GM20431 (cell line): Measurements from ENCODE around the gene AXDND1.

ENCODE experiments used
- in situ Hi-C: fragments of 300-500 bp; cut with MseI, MboI; formaldehyde crosslinking; loops from one replicate; pipeline ENCODE4 v1.15.0; 2020; ENCODE audit warnings: low sequenced_read_pairs; ENCODE audit not compliant: unreplicated experiment

Gene AXDND1, protein sequence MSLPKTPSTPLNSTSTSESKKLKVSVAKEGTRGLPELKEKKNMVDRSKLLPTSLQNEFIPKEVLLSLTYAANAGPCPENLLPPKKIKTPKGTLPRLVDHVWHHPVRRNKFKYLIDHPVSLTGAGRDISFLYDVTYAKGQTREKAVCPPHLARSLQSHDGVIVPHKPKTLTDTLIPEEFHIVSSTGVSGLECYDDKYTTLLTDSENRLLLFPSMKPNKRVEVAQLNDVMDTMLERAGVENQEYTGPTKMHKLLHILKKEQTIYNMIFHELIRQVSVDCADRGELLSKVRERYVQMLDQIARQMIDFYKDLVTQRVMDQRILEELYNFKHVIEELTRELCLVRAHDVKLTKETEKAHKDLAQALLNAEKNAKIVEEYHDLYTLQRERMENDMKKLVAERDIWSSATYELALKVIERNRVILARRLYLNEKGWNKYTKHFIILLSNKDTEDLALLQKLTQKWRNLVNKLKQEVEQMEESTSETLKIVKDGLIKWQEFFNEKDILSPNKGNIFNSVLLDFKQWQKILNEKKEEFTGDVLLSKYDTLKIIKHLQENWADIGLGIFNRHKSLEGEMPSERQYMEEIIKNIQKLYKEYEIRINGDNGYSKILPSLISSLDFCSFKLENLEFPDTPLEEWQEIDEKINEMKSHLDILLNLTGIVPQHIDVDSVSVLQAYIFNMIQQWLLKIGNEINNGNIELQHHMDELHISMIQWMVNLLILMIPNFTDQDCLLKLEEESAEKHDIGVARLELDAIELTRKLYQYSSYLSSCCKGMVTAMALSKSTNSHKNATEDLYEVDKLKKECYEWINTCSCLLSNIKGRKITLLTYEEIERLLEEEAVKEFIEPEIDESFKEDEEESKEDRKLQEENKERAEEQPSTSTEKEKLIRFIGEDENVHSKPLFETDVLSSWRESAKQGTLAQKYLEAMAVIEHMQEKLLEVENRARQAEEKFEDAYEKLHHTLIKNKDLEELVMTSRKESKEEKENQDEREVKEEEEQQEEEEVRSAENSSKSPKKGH

DNA sequence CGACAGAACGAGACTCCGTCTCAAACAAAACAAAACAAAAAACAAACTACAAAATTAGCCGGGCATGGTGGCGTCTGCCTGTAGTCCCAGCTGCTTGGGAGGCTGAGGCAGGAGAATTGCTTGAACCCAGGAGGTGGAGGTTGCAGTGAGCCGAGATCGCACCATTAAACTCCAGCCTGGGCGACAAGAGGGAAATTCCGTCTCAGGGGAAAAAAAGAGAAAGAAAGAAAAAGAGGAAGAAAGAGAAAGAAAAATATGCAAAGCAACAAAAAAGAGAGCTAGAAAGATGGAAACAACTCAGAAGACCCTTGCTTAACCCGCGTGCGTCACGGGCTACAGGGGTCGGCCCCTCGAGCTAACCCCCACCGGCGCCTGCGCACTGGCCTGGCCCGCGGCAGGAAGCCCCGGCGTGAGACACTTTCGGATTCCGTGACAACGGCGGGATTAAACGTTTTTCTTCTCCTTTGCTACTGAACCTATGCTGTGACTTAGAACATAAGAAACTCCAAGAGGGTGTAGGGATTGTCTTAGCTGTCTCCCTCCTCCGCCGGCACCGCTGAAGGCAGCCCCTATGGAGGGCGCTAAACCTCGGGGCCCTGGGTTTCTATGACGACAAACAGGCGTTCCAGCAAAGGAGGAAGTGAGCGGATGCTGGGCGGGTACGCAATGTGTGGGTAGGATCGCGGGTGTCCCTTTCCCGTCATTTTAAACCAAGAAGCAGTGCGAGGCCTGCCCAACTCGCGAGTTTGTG, at the start of gene AXDND1:
Gene AXDND1, plus strand, starts transcription at position 630 of the 751 bp plus-strand sequence. CDS start 539 bp downstream, outside the sequence.
- in situ Hi-C loops = loop anchor here (25.0 kb wide), 2 partner anchors 278 to 828 kb away; partner anchors contain the start of gene TOR3A

DNA sequence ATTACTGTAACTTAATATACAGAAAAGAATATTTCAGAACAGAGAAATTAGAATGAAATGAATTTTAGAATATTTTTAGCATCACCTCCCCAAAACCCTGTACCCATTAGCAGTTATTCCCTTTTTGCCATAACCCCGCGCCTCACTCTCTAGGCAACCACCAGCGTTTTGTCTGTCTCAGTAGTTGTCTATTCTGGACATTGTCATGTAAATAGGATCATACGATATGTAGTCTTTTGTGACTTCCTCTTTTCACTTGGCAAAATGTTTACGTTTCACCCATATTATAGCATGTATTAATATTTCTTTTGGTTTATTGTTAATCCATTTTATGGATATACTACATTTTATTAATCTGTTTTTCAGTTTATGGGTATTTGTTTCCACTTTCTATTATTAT, 47.3 kb upstream of the AXDND1 start:
- in situ Hi-C loops = no loop called here

DNA sequence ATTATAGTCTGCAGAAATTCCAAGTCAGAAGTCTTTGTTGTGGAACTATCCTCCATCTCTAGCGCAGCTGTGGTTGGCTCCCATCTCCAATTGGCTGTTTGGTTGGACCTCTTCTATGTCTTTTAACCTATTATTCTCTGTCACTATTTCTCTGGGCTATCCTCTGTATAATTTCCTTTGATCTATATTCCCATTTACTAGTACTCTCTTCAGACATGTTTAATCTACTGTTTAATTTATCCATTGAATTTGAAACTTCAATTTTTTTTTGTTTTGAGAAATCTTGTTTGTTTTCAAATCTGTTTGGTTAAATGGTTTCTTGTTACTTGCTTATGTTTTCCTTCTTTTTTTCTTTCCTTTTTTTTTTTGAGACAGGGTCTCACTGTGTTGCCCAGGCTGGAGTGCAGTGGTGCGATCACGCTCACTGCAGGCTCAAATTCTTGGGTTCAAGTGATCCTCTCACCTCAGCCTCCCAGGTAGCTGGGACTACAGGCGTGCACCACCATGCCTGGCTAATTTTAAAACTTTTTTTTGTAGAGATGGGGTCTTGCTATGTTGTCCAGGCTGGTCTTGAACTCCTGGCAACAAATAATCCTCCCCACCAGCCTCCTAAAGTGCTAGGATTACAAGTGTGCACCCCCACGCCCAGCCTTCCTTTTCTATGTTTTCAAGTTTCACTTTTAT, 44.1 kb upstream of the AXDND1 start:
- in situ Hi-C loops = no loop called here

DNA sequence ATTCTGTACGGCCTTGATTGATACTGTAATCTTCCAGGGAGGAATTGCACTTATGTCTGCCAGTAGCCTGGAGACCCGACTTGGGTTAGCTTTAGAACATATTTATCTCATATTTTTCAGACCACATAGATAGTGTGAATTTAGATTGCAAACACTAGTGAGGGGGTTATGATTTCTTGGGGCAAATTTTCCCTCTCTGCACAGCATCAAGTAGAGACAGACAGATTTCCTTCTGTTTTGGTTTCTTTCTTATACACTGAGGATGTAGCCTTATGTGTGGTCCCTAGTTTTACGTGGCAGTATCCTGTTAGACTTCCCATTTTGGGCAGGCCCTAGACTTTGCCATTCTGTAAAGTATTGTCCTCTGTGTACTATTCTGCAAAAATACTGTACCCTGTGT, 43.2 kb upstream of the AXDND1 start:
- in situ Hi-C loops = no loop called here

DNA sequence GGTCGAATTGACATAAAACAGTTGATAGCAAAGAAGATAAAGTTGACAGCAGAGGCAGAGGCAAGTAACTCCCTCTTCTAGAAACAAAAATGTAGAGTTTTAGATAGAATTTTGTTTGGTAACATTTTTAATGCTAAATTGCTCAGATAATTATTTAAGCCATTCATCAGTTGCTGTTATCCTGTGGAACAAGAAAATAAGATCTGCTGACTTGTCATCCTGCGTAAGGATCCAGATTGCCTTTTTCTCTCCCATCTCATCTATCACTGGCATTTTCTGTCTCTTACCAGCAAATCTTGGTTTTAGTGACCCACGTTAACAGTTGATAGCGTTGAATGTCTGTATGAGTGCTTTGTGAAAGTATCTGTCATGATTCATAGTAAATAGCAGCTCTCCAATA, 42.3 kb upstream of the AXDND1 start:
- in situ Hi-C loops = no loop called here

DNA sequence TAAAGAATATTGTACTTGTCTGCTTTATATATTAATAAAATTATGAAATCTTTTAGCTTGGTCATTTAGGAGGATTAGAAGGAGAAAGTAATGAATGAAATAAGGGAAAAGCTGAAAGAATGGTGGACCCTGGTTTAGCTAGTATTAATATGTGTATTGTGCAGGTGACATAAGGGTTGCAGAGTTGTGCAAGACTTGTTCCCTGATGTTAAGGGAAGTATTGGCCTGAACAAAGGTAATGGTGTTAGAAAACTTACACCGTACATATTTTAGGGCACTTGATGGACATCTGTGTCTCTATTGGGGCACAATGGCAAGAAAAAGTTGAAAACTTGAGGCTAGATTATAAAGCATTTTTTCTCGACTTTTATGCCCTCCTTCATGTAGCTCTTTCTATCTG, 39.9 kb upstream of the AXDND1 start:
- in situ Hi-C loops = no loop called here

DNA sequence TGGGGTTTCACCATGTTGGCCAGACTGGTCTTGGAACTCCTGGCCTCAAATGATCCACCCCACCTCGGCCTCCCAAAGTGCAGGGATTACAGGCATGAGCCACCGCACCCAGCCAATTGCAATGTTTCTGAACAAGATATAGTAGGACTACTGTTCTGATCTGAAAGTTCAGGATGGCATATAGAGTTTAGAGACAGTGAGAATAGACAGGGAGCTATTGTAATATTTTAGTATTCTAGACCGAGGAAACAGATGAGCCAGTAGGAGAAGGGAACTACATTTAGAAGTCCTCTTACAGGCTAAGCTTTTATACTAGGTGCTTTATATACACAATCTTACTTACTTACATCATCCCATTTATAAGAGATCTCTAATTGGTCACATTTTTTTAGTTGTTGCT, 39.0 kb upstream of the AXDND1 start:
- in situ Hi-C loops = no loop called here

DNA sequence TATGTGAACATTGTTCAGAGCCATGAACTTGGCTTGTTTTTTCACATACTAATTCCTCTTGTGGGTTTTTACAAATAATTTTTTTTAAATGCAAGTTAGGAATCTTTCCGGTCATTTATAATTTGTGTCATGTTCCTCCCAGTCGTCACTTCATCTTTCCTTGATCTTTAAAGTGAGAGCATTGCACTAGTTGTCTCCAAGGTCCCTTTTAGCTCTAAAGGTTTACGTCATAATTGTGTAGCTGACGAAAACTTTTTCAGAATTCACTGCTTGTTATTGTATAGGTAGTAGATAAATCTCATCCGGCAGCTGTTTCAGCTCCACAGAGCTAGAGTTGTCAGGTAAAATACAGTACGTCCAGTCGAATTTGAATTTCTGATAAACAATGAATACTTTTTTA, 38.6 kb upstream of the AXDND1 start:
- in situ Hi-C loops = no loop called here

DNA sequence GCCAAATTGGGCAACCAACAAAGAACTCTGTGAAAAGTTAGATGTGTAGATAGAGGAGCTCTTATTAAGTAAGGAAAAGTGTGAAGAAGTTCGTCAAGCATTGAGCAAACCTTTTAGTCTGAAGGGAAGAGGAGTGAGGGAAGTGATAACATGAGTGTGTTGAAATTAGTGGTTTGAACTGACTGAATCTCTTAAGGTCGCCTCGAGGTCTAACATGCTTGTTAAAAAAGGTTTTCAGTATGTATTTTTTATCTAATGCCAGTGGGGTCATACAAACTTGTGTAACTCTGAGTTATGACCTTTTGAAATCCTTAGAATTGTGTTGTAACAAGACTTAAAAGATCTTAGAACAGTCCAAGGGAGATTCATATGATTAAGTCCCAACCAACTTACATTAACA, 38.1 kb upstream of the AXDND1 start:
- in situ Hi-C loops = no loop called here

DNA sequence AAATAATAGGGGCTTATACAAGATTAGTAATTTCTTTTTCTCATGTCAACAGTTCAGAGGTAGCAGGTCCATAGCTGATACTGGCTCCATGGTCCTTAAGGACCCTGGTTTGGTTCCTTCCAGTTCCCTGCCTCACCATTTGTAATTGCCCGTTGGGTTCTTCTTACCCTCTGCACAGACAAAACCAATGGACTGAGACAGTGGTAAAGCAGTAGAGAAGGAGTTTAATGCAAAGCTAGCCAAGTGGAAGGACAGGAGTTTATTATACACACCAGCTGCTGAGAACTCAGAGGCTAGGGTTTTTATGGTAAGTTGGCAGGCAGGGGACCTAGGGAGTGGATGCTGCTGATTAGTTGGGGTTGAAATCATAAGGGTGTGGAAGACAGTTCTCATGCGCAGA, 35.9 kb upstream of the AXDND1 start:
- in situ Hi-C loops = no loop called here

DNA sequence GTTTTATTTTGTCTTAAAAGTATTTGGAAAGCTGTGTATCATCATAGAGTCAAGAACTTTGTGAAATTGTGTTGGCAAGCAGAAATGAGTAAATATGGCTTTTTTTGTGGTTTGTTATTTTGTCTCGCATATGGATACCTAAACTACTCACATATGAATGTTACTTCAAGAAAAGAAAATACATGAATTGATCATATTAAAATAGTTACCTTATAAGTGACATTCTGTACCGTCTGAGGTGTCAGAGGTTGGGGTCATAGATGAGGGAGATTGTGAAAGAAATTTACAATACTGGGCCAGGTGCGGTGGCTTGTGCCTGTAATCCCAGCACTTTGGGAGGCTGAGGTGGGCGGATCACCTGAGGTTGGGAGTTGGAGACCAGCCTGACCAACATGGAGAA, 31.3 kb upstream of the AXDND1 start:
- in situ Hi-C loops = no loop called here

DNA sequence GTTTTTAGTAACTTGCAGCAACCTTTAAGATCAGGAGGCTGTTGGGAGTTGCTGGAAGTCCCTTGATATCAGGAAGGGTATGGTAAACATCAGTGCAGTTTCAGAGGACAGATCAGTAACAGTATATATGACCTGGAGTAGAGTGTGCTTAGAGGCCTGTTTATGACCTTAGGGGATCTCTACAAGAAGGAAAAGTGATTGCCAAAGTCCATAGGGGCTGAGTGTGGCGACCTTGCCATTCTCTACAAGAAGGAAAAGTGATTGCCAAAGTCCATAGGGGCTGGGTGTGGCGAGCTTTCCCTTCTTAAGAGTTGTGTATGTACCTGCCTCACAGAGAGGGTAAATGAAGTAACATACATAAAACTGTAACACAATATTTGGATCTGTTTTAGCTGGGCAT, 28.5 kb upstream of the AXDND1 start:
- in situ Hi-C loops = no loop called here

DNA sequence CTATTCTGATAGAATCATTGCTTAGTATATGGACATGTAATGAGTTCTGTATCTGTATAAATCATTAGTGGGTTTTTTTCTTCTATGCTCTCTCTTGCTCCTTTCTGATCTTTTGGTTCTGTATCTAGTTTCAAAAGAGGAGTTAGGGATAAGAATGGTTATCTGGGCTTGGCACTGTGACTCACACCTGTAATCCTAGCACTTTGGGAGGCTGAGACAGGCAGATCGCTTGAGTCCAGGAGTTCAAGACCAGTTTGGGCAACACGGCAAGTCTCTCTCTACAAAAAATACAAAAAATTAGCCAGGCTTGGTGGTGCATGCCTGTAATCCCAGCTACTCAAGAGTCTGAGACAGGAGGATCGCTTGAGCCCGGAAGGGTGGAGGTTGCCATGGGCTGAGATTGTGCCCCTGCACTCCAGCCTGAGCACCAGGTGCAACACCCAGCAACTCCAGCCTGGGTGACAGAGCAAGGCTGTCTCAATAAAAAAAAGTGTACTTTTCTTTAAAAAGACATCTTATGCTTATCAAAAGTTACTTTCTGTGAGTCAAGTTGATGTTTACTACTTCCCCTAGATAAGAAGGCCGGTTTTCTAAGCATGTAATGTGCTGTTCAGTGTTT, 27.7 kb upstream of the AXDND1 start:
- in situ Hi-C loops = no loop called here

DNA sequence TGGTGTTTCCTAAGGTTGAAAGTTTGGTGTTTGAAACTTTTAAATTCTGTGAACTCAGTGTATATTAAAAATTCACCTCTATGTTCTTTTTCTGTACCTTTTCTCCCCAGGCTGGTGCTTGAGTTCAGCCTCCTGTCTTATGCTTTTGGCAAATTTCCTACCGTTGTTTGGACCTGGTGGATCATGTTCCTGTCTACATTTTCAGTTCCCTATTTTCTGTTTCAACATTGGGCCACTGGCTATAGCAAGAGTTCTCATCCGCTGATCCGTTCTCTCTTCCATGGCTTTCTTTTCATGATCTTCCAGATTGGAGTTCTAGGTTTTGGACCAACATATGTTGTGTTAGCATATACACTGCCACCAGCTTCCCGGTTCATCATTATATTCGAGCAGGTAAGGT, 24.9 kb upstream of the AXDND1 start:
- in situ Hi-C loops = no loop called here

DNA sequence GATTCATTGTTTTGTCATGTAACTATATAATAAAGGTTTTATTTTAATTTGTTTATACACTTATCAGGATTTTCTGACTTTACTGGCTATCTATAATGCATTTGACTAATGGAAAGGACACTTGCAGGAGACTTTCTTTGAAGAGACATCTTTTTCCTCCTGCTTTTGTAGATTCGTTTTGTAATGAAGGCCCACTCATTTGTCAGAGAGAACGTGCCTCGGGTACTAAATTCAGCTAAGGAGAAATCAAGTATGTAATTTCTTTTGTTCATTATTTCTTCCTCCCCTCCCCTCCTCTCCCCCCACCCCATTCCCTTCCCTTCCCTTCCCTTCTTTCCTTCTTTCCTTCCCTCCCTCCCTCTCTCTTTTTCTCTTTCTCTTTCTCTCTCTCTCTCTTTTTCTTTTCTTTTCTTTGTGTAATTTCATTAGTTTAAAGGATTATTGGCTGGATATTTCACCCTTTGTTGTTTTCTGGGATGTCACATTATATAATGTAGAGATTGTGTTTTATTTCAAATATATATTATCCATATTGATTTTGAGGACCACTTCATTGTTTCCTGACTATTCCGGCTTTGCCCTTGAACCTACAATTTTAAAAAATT, 23.7 kb upstream of the AXDND1 start:
- in situ Hi-C loops = no loop called here

DNA sequence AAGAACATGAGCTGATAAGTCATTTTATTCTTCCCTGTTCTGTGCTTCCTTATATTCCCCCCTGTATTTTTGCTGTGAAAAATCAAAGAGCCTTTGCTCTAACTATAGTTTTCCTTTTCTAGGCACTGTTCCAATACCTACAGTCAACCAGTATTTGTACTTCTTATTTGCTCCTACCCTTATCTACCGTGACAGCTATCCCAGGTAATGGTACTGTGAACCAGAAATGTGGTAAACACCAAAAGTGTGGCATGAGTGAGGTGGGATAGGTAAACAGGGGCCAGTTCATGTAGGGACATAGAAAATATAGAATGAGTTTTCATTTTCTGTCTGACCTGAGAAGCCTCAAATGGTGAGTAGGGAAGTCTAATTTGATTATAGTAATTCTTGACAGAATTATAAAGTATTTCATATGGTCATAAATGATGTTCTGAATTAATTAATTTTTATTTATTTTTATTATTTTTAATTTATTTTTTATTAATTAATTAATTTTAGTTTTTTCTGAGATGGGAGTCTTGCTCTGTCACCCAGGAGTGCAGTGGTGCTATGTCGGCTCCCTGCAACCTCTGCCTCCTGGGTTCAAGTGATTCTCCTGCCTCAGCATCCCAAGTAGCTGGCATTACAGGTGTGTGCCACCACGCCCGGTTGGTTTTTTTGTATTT, 22.9 kb upstream of the AXDND1 start:
- in situ Hi-C loops = no loop called here

DNA sequence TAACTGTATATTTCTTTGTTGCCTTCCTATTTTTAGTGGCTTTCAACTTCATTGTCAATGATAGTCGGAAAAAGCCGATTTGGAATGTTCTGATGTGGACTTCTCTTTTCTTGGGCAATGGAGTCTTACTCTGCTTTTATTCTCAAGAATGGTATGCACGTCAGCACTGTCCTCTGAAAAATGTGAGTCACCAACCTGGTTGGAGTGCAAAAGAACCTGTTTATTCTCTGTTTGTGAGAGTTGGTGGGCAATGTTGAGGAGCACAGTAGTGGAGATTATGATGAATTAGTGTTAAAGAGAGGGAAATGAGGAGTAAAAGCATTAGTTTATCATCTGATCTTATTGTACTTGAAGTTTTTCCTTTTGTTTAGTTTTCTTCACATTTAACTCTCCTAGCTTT, 14.5 kb upstream of the AXDND1 start:
- in situ Hi-C loops = loop anchor here (25.0 kb wide), 2 partner anchors 264 to 814 kb away; partner anchors contain the start of gene TOR3A

DNA sequence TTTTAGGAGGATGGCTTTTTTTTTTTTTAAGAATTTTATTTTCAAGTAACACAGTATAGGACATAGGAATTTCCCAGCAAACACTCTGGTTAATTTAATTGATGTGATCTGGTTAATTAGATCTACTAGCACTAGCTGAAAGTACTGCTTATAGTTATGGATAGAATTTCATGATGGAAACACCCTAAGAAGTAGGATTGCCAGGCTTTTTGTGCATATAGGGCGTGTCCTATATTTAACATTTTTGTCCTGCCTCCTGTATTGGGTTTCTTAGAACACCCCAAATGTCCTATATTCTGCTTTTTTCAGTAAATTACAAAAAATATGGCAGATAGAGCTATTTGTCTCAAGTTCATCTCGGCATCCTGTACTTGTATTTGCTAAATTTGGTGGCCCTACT, 13.5 kb upstream of the AXDND1 start:
- in situ Hi-C loops = loop anchor here (25.0 kb wide), 2 partner anchors 265 to 815 kb away; partner anchors contain the start of gene TOR3A
